Mesothelial cell of epicardium (in vitro differentiated cells): ENCODE results near the gene JARID2. TPM values are rescaled to one million over a fixed set of nuclear protein-coding genes. Genes with fewer than 3 reads are reported as not detected.

Experiments
- DNase-seq, 2 experiments: peaks; one replicate each; pipeline ENCODE4 v3.0.0; 2021; ENCODE audit warnings: low spot score in 2 of 2; ENCODE audit not compliant: unreplicated experiment in 2 of 2
- H3K27ac Mint-ChIP-seq: 2 replicates; pipeline ENCODE4 v1.8.0; 2021; ENCODE audit warnings: mixed read lengths
- H3K27me3 Mint-ChIP-seq: 2 replicates; pipeline ENCODE4 v1.8.0; 2021; ENCODE audit warnings: low read depth, mixed read lengths
- H3K36me3 Mint-ChIP-seq: 2 replicates; pipeline ENCODE4 v1.8.0; 2021; ENCODE audit warnings: mixed read lengths
- H3K4me1 Mint-ChIP-seq: 2 replicates; pipeline ENCODE4 v1.8.0; 2021; ENCODE audit warnings: mixed read lengths
- H3K4me3 Mint-ChIP-seq: 2 replicates; pipeline ENCODE4 v1.8.0; 2021; ENCODE audit warnings: mild to moderate bottlenecking, moderate library complexity, mixed read lengths
- H3K9me3 Mint-ChIP-seq: 2 replicates; pipeline ENCODE4 v1.8.0; 2021; ENCODE audit warnings: mixed read lengths
- CTCF ChIP-seq: fragments of 200-600 bp; sonication (generic); IDR thresholded peaks from one replicate; pipeline ENCODE4 v1.5.0; 2021; ENCODE audit warnings: antibody characterized with exemption; ENCODE audit not compliant: unreplicated experiment
- total RNA-seq: library from RNA; stranded (reverse); gene quantifications from 3 replicates; pipeline ENCODE4 v1.2.1, GENCODE V29; 2021

The JARID2 gene
- total RNA-seq, 1 donor from 2014 or later = 35.3 TPM

DNA sequence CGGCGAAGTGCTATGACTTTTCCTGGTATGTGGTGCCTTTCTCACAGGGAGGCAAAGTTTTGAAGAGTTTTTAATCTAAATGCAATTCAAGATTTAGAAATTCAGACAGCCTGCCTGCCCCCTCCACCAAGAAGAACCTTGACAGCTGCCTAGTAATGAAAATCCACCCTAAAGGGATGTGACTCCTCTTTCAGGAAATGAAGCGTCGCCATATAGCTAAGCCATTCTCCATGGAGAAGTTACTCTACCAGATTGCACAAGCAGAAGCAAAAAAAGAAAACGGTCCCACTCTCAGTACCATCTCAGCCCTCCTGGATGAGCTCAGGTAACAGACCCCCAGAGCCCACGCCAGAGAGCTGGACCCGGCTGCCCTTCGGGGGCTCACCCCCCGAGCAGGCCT, 266.9 kb downstream of the JARID2 start:
- H3K36me3 Mint-ChIP-seq = peaks cover 51% of the 10 kb centered on the region

DNA sequence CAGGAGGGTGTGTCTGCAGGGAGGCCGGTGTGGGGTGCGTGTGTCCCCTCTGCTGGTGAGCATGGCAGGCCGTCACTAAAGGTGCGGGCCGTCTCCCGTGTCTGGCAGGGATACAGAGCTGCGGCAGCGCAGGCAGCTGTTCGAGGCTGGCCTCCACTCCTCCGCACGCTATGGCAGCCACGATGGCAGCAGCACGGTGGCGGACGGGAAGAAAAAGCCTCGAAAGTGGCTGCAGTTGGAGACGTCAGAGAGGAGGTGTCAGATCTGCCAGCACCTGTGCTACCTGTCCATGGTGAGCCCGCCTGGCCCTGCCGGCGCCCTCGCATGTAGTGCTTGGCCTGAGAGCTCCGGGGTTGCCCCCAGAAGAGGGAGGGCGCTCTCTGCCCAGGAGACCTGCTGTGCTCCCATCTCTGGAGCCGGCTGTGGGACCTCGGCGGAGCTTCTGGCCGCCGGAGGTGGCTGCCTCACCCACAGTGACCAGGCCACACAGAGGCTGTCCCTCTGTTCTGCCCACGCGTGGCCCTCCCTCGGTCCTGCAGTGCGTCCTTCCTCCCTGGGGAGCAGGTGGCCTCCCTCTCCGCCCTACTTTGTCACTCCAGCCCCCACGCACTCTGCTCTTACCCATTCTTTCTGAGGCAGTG, 267.4 kb downstream of the JARID2 start:
- no peaks in the 10 kb centered on the region for H3K27me3 Mint-ChIP-seq
- TF ChIP-seq CTCF = no peak

More for the DNA sequence above, 266.9 kb downstream of the JARID2 start:
- H3K4me3 Mint-ChIP-seq = no peak overlapping the region
- no peaks in the 10 kb centered on the region for H3K4me1 Mint-ChIP-seq
- no peak for TF ChIP-seq CTCF
- H3K27me3 Mint-ChIP-seq = no peaks in the 10 kb centered on the region
- H3K27ac Mint-ChIP-seq = no peak overlapping the region
- no peak for DNase-seq
- H3K9me3 Mint-ChIP-seq = no peaks in the 10 kb centered on the region

DNA sequence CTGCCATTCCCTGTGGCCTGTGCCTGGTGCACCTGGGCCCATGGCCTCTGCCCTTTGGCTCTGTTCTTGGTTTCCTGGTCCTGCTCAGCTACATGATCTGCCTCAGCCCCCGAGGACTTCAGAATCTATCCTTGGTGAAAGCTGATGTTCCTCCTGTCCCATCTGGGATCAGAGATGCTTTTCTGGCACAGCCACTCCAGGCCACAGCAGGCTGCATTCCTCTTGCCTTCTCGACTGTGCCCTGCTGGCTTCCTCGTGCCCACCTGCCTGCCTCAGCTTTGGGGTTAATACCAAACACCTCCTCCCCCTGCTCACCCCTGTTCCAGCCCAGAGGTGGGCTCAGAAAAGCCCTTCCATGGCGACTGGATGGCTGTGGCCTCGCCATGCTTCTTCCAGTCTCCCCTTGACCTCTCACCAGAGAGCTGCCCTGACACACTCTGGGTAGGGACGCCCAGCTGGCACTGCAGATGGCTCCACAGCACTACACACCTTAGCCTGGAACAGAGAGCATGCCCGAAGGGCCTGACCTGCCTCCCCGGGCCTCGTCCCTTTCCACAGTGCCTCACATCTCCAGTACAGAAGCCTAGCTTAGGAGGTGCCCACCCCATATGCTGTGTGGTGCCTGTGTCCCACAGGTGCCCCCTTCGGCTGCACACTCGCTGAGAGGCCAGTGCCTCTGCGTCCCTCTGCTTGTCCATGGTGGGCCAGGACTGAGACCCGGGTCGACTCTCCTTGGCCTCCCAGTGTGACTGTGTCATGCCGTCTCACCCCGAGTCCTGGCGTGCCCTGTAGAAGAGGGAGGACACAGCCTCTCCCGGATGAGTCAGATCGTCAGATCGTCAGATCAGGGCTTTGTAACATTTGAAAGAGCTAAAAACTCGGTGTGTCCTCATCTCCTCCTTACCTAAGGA, 268.2 kb downstream of the JARID2 start:
- Mint-ChIP-seq H3K27ac (no peak overlapping the region), H3K9me3 (no peaks in the 10 kb centered on the region), H3K36me3 (peaks cover 50% of the 10 kb centered on the region), H3K4me1 (no peaks in the 10 kb centered on the region), H3K4me3 (no peak overlapping the region), H3K27me3 (no peaks in the 10 kb centered on the region)
- DNase-seq = no peak
- no peak for TF ChIP-seq CTCF

More for the DNA sequence above, 267.4 kb downstream of the JARID2 start:
- Mint-ChIP-seq H3K9me3 (no peaks in the 10 kb centered on the region), H3K4me1 (no peaks in the 10 kb centered on the region), H3K36me3 (peaks cover 54% of the 10 kb centered on the region), H3K4me3 (no peak overlapping the region), H3K27ac (no peak overlapping the region)
- DNase-seq = no peak

DNA sequence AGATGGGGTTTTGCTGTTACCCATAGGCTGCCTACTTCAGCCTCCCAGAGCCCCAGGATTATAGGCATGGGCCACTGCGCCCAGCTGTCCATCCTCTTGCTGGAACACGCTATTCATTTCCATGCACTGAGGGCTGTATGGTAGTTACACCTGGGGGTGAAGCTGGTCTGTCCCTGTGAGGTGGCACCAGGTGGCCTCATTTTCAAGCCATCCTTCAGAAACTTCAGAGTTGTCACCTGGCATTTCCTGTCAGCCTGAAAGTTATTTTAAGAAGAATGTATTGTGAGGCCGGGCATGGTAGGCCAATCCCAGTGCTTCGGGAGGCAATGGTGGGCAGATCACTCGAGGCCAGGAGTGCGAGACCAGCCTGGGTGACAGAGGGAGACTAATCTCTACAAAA, 269.4 kb downstream of the JARID2 start:
- H3K4me1 Mint-ChIP-seq = no peaks in the 10 kb centered on the region
- peaks cover 58% of the 10 kb centered on the region for H3K36me3 Mint-ChIP-seq
- H3K4me3 Mint-ChIP-seq = no peak overlapping the region
- H3K9me3 Mint-ChIP-seq = no peaks in the 10 kb centered on the region
- no peaks in the 10 kb centered on the region for H3K27me3 Mint-ChIP-seq
- no peak overlapping the region for H3K27ac Mint-ChIP-seq
- TF ChIP-seq CTCF = no peak
- DNase-seq = no peak

GRCh38 chr6:15515660-15516375, 269.9 kb downstream of the JARID2 start:
- Mint-ChIP-seq H3K36me3 (peaks cover 63% of the 10 kb centered on the region), H3K27me3 (no peaks in the 10 kb centered on the region), H3K4me3 (no peak overlapping the region), H3K4me1 (no peaks in the 10 kb centered on the region), H3K9me3 (no peaks in the 10 kb centered on the region), H3K27ac (no peak overlapping the region)
- no peak for TF ChIP-seq CTCF
- DNase-seq = no peak
